ENCODE data around the gene CARD10.
A peak's percentile ranks its signal among the peaks of the same experiment; 100 is the strongest.
"Not testable (repeated sequence)": the region's sequence is repeated elsewhere in the genome, so short reads cannot be mapped to it uniquely, and the experiment has no call there.

The CARD10 gene

GRCh38 chr22:37550921-37551320 is 31.7 kb upstream of the CARD10 start:
- not testable (repeated sequence) for H3K9me3 ChIP-seq (ENCODE audit: insufficient read depth, low read depth, low read length); H3K27ac ChIP-seq (ENCODE audit: low read length); H3K9ac ChIP-seq (ENCODE audit: low read depth, low read length); H3K4me3 ChIP-seq (ENCODE audit: low read length); H3K36me3 ChIP-seq (ENCODE audit: insufficient read depth, low read depth, low read length); H3K4me1 ChIP-seq (ENCODE audit: insufficient read depth, low read length); H3K27me3 ChIP-seq (ENCODE audit: insufficient read depth, low read length)

DNA sequence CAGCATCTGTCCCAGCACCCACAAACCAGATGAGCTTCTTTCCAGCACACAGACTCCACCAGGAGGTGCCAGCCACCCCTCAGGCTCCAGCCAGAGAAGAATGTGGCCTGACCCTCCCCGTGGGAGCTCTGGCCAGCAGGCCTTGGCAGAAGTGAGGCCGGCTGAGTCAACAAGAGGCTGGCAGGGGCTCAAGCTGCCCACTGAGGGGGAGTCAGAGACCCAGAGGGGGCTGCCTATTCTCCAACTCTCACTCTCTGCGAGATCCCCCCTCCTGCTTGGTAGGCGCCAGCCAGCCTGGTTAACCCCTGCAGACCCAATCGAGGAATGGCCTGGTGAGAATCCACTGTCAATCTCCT is 30.5 kb upstream of the CARD10 start:
- Histone ChIP-seq H3K36me3 (ENCODE audit: insufficient read depth, low read depth, low read length) (no peaks in the 10 kb centered on the region), H3K27me3 (ENCODE audit: insufficient read depth, low read length) (peaks cover 7% of the 10 kb centered on the region; the same call in 1 of the 2 replicates), H3K9me3 (ENCODE audit: insufficient read depth, low read depth, low read length) (no peaks in the 10 kb centered on the region), H3K4me3 (ENCODE audit: low read length) (no peak overlapping the region), H3K9ac (ENCODE audit: low read depth, low read length) (no peak overlapping the region), H3K27ac (ENCODE audit: low read length) (no peak overlapping the region), H3K4me1 (ENCODE audit: insufficient read depth, low read length) (peaks cover 16% of the 10 kb centered on the region)

GRCh38 chr22:37547251-37547741 is 28.1 kb upstream of the CARD10 start:
- peaks cover 7% of the 10 kb centered on the region; the same call in 1 of the 2 replicates for H3K27me3 ChIP-seq (ENCODE audit: insufficient read depth, low read length)
- H3K4me1 ChIP-seq (ENCODE audit: insufficient read depth, low read length) = peaks cover 10% of the 10 kb centered on the region; the same call in 1 of the 2 replicates
- H3K36me3 ChIP-seq (ENCODE audit: insufficient read depth, low read depth, low read length) = no peaks in the 10 kb centered on the region
- no peaks in the 10 kb centered on the region for H3K9me3 ChIP-seq (ENCODE audit: insufficient read depth, low read depth, low read length)
- H3K4me3 ChIP-seq (ENCODE audit: low read length) = no peak overlapping the region
- H3K9ac ChIP-seq (ENCODE audit: low read depth, low read length) = peak overlapping the region; percentile 54; the same call in 1 of the 2 replicates
- no peak overlapping the region for H3K27ac ChIP-seq (ENCODE audit: low read length)

- Histone ChIP-seq H3K9ac (ENCODE audit: low read depth, low read length) (peak overlapping the region; percentile 54; the same call in 1 of the 2 replicates), H3K9me3 (ENCODE audit: insufficient read depth, low read depth, low read length) (no peaks in the 10 kb centered on the region), H3K4me3 (ENCODE audit: low read length) (peak overlapping the region; percentile 60; the same call in 1 of the 2 replicates), H3K4me1 (ENCODE audit: insufficient read depth, low read length) (peaks cover 9% of the 10 kb centered on the region), H3K36me3 (ENCODE audit: insufficient read depth, low read depth, low read length) (no peaks in the 10 kb centered on the region), H3K27me3 (ENCODE audit: insufficient read depth, low read length) (peaks cover 7% of the 10 kb centered on the region; the same call in 1 of the 2 replicates), H3K27ac (ENCODE audit: low read length) (peak overlapping the region; percentile 73)
Measured at GRCh38 chr22:37546437-37547250, 27.4 kb upstream of the CARD10 start.

GRCh38 chr22:37545703-37546436 is 26.7 kb upstream of the CARD10 start:
- Histone ChIP-seq H3K27me3 (ENCODE audit: insufficient read depth, low read length) (no peaks in the 10 kb centered on the region), H3K27ac (ENCODE audit: low read length) (peak overlapping the region; percentile 73), H3K9me3 (ENCODE audit: insufficient read depth, low read depth, low read length) (no peaks in the 10 kb centered on the region), H3K4me1 (ENCODE audit: insufficient read depth, low read length) (peaks cover 12% of the 10 kb centered on the region), H3K9ac (ENCODE audit: low read depth, low read length) (peak overlapping the region; percentile 54; the same call in 1 of the 2 replicates), H3K4me3 (ENCODE audit: low read length) (peak overlapping the region; percentile 60; the same call in 1 of the 2 replicates), H3K36me3 (ENCODE audit: insufficient read depth, low read depth, low read length) (no peaks in the 10 kb centered on the region)

DNA sequence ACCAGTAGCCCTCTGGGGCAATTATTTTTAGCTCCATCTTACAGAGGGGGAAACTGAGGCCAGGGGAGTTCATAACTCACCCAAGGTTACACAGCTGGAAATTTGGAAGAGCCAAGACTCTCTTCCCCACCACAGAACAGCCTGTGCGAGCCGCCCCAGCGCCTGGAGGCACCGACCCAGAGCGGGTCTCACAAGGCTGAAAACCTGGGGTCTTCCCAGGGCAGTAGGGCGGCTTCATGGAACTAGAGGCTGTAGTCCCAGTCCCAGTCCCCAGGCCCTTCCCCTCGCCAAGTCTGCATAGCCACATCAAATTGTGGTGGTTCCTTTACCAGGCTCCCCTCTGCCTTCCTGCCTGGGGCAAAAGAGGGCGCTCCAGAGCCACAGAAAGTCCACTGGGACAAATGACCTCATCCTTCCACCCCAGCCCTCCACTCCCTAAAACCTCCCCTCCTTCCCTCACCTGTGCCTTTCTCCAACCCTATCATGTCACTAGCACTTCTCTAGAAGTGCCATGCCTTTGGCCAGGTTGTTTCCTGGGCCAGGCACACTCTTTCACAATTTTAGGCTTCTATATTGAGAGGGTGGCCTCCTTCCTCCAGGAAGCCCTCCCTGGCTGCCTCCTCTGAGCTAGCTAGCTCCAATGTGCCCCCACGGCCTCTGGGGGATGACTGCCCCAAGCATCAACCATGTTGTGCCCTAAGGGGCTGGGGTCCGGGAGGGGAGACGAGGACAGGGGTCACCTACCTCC is 25.9 kb upstream of the CARD10 start:
- H3K27ac ChIP-seq (ENCODE audit: low read length) = peak overlapping the region; percentile 73
- no peaks in the 10 kb centered on the region for H3K27me3 ChIP-seq (ENCODE audit: insufficient read depth, low read length)
- no peaks in the 10 kb centered on the region for H3K9me3 ChIP-seq (ENCODE audit: insufficient read depth, low read depth, low read length)
- no peaks in the 10 kb centered on the region for H3K36me3 ChIP-seq (ENCODE audit: insufficient read depth, low read depth, low read length)
- H3K4me3 ChIP-seq (ENCODE audit: low read length) = peak overlapping the region; percentile 60; the same call in 1 of the 2 replicates
- H3K9ac ChIP-seq (ENCODE audit: low read depth, low read length) = peak overlapping the region; percentile 54; the same call in 1 of the 2 replicates
- H3K4me1 ChIP-seq (ENCODE audit: insufficient read depth, low read length) = peaks cover 12% of the 10 kb centered on the region

GRCh38 chr22:37542959-37543358 is 23.7 kb upstream of the CARD10 start:
- no peak overlapping the region for H3K9ac ChIP-seq (ENCODE audit: low read depth, low read length)
- H3K4me1 ChIP-seq (ENCODE audit: insufficient read depth, low read length) = peaks cover 12% of the 10 kb centered on the region
- no peak overlapping the region for H3K27ac ChIP-seq (ENCODE audit: low read length)

GRCh38 chr22:37542416-37542815 is 23.2 kb upstream of the CARD10 start:
- not testable (repeated sequence) for H3K27ac ChIP-seq (ENCODE audit: low read length)

More at GRCh38 chr22:37542959-37543358, 23.7 kb upstream of the CARD10 start:
- H3K4me3 ChIP-seq (ENCODE audit: low read length) = no peak overlapping the region
- H3K9me3 ChIP-seq (ENCODE audit: insufficient read depth, low read depth, low read length) = no peaks in the 10 kb centered on the region
- H3K27me3 ChIP-seq (ENCODE audit: insufficient read depth, low read length) = no peaks in the 10 kb centered on the region
- H3K36me3 ChIP-seq (ENCODE audit: insufficient read depth, low read depth, low read length) = no peaks in the 10 kb centered on the region

DNA sequence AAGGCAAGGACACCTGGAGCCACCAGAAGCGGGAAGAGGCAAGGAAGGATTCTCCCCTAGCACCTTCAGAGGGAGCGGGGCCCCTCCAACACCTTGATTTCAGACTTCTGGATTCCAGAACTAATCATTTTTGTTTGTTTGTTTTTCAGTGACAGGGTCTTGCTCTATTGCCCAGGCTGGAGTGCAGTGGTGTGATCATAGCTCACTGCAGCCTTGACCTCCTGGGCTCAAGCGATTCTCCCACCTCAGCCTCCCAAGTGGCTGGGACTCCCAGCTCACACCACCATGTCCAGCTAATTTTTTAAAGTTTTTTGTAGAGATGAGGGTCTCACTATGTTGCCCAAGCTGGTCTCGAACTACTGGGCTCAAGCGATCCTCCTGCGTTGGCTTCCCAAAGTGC is 20.6 kb upstream of the CARD10 start:
- not testable (repeated sequence) for H3K36me3 ChIP-seq (ENCODE audit: insufficient read depth, low read depth, low read length); H3K27me3 ChIP-seq (ENCODE audit: insufficient read depth, low read length); H3K27ac ChIP-seq (ENCODE audit: low read length); H3K9me3 ChIP-seq (ENCODE audit: insufficient read depth, low read depth, low read length); H3K4me1 ChIP-seq (ENCODE audit: insufficient read depth, low read length); H3K4me3 ChIP-seq (ENCODE audit: low read length); H3K9ac ChIP-seq (ENCODE audit: low read depth, low read length)

More at GRCh38 chr22:37542416-37542815, 23.2 kb upstream of the CARD10 start:
- H3K36me3 ChIP-seq (ENCODE audit: insufficient read depth, low read depth, low read length); H3K27me3 ChIP-seq (ENCODE audit: insufficient read depth, low read length); H3K9me3 ChIP-seq (ENCODE audit: insufficient read depth, low read depth, low read length); H3K4me3 ChIP-seq (ENCODE audit: low read length); H3K9ac ChIP-seq (ENCODE audit: low read depth, low read length): not testable (repeated sequence)
- H3K4me1 ChIP-seq (ENCODE audit: insufficient read depth, low read length) = peaks cover 12% of the 10 kb centered on the region

DNA sequence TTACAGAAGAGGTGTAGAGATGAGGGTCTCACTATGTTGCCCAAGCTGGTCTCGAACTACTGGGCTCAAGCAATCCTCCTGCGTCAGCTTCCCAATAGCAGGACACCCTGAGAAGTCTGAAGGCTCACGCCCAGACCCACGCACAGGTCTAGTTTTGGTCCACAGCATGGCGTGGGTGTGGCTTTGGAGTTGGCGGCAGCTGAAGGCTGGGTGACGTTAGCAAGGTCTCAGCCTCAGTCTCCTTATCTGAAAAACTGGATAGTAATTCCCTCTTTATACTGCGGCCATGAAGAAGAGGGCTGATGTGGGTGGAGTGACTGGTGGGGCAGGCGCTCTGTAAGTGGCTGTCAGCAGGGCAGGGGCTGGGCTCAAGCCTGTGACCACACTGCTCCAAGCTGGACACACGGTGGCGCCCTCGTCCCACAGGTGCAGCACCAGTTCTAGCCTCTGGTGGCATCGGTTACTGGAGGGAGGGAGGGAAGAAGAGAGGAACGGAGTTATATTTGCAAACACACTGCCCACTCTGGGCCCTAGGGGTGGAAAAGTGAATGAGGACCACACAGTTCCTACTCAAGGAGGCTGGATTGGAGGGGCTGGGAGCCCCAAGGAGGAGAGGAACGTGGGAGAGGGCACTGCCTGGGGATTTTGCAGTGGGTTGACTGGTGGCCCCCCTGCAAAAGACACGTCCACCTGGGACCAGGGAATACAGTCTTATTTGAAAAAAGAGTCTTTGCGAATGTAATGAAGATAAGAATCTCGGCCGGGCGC is 19.6 kb upstream of the CARD10 start:
- Histone ChIP-seq H3K36me3 (ENCODE audit: insufficient read depth, low read depth, low read length) (no peaks in the 10 kb centered on the region), H3K9ac (ENCODE audit: low read depth, low read length) (no peak overlapping the region), H3K4me1 (ENCODE audit: insufficient read depth, low read length) (peaks cover 3% of the 10 kb centered on the region), H3K4me3 (ENCODE audit: low read length) (no peak overlapping the region), H3K27ac (ENCODE audit: low read length) (no peak overlapping the region), H3K9me3 (ENCODE audit: insufficient read depth, low read depth, low read length) (no peaks in the 10 kb centered on the region), H3K27me3 (ENCODE audit: insufficient read depth, low read length) (no peaks in the 10 kb centered on the region)

GRCh38 chr22:37535159-37535558 is 15.9 kb upstream of the CARD10 start:
- Histone ChIP-seq H3K27ac (ENCODE audit: low read length) (no peak overlapping the region), H3K9ac (ENCODE audit: low read depth, low read length) (no peak overlapping the region), H3K36me3 (ENCODE audit: insufficient read depth, low read depth, low read length) (no peaks in the 10 kb centered on the region), H3K9me3 (ENCODE audit: insufficient read depth, low read depth, low read length) (no peaks in the 10 kb centered on the region), H3K27me3 (ENCODE audit: insufficient read depth, low read length) (no peaks in the 10 kb centered on the region), H3K4me1 (ENCODE audit: insufficient read depth, low read length) (no peaks in the 10 kb centered on the region), H3K4me3 (ENCODE audit: low read length) (no peak overlapping the region)
